HFFc6 (cell line): ENCODE data around the gene RAX2. TPM values are rescaled to one million over a fixed set of nuclear protein-coding genes. Genes with fewer than 3 reads are reported as not detected.

ENCODE experiments used
- DNase-seq: peaks from one replicate; pipeline ENCODE4 v3.0.0-alpha.2; 2018
- H3K27ac Mint-ChIP-seq: 2 replicates; pipeline ENCODE4 v1.8.0; 2020; ENCODE audit warnings: mild to moderate bottlenecking, mixed read lengths
- H3K27me3 Mint-ChIP-seq: 2 replicates; pipeline ENCODE4 v1.8.0; 2021; ENCODE audit warnings: mild to moderate bottlenecking, moderate library complexity, mixed read lengths; ENCODE audit not compliant: insufficient read depth
- H3K36me3 Mint-ChIP-seq: 2 replicates; pipeline ENCODE4 v1.8.0; 2021; ENCODE audit warnings: low read depth, mixed read lengths
- H3K4me1 Mint-ChIP-seq: 2 replicates; pipeline ENCODE4 v1.8.0; 2020; ENCODE audit warnings: low read depth, mixed read lengths
- H3K4me3 Mint-ChIP-seq: 2 replicates; pipeline ENCODE4 v1.8.0; 2020; ENCODE audit warnings: mild to moderate bottlenecking, moderate library complexity, mixed read lengths
- H3K9me3 Mint-ChIP-seq: 2 replicates; pipeline ENCODE4 v1.8.0; 2020; ENCODE audit warnings: mild to moderate bottlenecking, mixed read lengths
- total RNA-seq, 6 experiments: library from RNA; stranded (reverse); fragmentation: NEBNext Ultra II Directional; extraction: Animal tissue kit (Norgen Biotek cat#: 25700); gene quantifications; 2 replicates in 1 of 6; 3 replicates in 5 of 6; pipeline ENCODE4 v1.2.3, GENCODE V29; 2021
- TF ChIP-seq, protein P1 (sequence below): fragments of 200-600 bp; sonication (generic); IDR thresholded peaks from 2 replicates; pipeline ENCODE4 v1.5.0; 2021; ENCODE audit warnings: antibody characterized with exemption, mild to moderate bottlenecking

Gene RAX2
- total RNA-seq, 6 experiments from 2014 or later = not detected

DNA sequence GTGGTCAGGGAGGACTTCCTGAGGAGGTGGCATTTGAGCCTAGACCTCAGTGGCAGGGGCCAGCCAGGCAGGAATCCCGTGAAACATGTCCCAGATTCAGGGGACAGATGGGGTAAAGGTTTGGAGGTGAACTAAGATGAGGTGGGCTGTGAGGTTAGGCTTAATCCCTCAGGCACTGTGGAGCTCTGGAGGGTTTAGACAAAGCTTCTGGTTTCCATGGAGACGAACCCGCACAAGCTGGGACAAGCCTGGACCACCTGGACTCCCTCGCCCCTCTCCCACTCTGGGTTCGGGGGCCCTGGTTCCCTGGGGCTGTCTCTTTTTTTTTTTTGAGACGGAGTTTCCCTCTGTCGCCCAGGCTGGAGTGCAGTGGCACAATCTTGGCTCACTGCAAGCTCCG lies 48.1 kb downstream of the RAX2 start:
- Mint-ChIP-seq H3K9me3 (no peaks in the 10 kb centered on the region), H3K27ac (no peak overlapping the region), H3K4me1 (peaks cover 4% of the 10 kb centered on the region; the same call in 1 of the 2 replicates), H3K36me3 (no peaks in the 10 kb centered on the region), H3K27me3 (peaks cover 18% of the 10 kb centered on the region; the same call in 1 of the 2 replicates), H3K4me3 (no peak overlapping the region)
- TF ChIP-seq, protein P1, sequence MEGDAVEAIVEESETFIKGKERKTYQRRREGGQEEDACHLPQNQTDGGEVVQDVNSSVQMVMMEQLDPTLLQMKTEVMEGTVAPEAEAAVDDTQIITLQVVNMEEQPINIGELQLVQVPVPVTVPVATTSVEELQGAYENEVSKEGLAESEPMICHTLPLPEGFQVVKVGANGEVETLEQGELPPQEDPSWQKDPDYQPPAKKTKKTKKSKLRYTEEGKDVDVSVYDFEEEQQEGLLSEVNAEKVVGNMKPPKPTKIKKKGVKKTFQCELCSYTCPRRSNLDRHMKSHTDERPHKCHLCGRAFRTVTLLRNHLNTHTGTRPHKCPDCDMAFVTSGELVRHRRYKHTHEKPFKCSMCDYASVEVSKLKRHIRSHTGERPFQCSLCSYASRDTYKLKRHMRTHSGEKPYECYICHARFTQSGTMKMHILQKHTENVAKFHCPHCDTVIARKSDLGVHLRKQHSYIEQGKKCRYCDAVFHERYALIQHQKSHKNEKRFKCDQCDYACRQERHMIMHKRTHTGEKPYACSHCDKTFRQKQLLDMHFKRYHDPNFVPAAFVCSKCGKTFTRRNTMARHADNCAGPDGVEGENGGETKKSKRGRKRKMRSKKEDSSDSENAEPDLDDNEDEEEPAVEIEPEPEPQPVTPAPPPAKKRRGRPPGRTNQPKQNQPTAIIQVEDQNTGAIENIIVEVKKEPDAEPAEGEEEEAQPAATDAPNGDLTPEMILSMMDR = no peak
- no peak for DNase-seq

DNA sequence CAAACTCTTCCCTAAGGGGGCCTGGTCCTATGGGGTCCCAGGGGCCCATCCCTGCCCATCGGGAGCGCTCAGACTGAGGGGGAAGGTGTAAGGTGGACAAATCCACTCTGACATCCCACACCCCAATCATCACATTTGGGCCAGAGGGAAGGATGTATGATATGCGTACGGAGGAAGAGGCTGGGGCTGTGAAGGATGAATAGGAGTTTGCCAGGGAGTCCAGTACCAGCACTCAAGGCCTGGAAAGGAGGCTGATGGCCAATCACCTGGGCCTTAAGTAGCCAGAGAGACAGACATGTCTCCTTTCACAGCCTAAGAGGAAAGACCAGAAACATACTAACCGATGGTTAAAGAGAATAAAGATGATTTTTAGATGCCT lies 48.9 kb downstream of the RAX2 start:
- Mint-ChIP-seq H3K27ac (no peak overlapping the region), H3K27me3 (peaks cover 18% of the 10 kb centered on the region; the same call in 1 of the 2 replicates), H3K36me3 (no peaks in the 10 kb centered on the region), H3K4me3 (no peak overlapping the region), H3K4me1 (peaks cover 8% of the 10 kb centered on the region; the same call in 1 of the 2 replicates), H3K9me3 (no peaks in the 10 kb centered on the region)
- TF ChIP-seq, protein P1 = no peak
- DNase-seq = no peak

DNA sequence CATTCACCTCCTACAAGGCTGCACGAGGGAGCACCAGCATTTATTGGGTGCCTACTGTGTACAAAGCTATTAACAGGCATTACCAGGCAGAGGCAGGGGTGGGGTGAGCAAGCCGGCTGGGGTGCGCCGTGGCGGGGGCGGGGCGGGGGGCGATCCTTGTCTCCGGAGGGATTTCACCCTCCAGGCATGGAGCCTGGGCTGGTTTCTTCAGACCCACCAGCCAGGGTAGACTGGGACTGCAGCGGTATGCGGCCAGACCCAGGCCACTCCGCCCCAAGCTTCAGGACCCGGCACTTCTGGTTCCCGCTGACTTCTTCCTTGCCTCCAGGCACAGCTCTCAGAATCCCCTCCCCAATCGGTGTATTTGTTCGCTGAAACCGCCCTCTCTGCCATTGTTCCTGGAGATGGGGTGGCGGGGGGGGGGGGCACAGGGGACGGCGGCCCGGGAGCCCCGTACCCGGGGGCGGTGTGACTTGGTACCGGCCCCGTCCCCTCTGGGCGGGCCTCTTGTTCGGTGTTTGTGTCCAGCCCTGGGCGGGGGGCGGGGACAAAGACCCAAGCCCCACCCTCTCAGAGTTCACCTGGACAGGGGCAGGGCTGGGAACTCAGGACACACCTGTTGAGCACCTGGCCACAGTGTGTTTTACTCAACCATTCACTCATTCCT lies 49.5 kb downstream of the RAX2 start:
- H3K9me3 Mint-ChIP-seq = no peaks in the 10 kb centered on the region
- H3K4me3 Mint-ChIP-seq = no peak overlapping the region
- H3K27ac Mint-ChIP-seq = no peak overlapping the region
- no peak for DNase-seq
- TF ChIP-seq, protein P1 = no peak
- peaks cover 18% of the 10 kb centered on the region; the same call in 1 of the 2 replicates for H3K27me3 Mint-ChIP-seq
- peaks cover 8% of the 10 kb centered on the region; the same call in 1 of the 2 replicates for H3K4me1 Mint-ChIP-seq
- no peaks in the 10 kb centered on the region for H3K36me3 Mint-ChIP-seq

DNA sequence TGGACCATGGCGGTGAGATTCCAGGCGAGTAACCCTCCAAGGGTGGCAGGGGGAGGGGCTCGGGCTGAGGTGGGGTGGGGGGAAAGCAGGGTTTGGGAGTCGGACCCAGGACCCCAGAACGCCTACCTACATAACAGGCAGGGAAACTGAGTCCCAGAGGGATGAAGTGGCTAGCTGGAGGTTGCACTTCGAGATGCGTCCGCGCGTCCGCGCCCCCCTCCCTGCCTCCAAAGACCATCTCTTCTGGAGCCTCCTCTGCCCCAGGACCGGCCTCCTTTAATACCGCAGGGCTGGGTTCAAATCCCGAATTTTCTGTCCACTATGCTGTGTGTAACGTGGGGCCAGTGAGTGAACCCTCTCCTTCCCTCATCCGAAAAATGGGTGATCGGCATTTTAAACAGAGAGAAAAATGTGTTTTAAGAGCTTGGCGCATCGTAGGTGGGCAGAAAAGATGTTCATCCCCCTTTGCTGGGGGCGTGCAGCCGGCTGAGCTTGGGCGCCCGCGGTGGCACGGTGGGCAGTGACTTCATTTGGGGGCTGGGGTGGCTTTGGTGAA lies 50.1 kb downstream of the RAX2 start:
- no peak for DNase-seq
- H3K36me3 Mint-ChIP-seq = no peaks in the 10 kb centered on the region
- H3K27me3 Mint-ChIP-seq = peaks cover 18% of the 10 kb centered on the region; the same call in 1 of the 2 replicates
- H3K4me1 Mint-ChIP-seq = peaks cover 8% of the 10 kb centered on the region; the same call in 1 of the 2 replicates
- H3K4me3 Mint-ChIP-seq = no peak overlapping the region
- H3K9me3 Mint-ChIP-seq = no peaks in the 10 kb centered on the region
- TF ChIP-seq, protein P1 = no peak
- H3K27ac Mint-ChIP-seq = no peak overlapping the region

DNA sequence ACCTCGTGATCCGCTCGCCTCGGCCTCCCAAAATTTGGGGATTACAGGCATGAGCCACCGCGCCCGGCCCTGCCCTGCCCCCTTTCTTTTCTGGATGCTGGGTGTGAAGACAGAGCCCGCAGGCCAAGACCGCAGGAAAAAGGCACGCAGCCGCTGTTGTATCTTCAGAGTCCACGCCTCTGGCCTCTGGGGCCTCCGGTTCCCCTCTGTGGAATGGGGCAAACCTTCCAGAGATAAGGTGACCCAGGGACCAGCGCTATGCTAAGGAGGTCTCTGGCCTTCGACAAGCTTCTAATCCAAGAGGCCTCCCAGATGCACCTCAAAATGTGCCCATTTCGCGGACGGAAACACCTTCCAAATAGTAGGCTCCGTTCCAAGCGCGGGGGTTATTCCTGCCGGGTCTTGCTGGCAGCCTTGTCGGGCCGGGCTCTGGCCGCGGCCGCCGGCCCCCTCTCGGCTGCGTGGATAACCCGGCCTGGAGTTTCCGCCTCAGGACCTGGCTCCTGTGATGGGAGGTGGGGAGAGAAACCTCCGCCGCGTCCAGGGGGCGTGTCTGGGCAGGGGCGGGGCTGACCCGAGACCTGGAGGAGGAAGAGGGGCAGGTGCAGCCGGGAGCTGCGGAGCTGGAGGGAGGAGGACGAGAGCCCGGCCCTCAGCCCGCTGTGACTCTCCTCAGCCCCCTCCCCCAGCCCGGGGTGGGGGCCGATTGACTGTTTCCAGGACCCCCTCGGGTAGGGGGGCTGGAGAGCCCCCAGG lies 50.7 kb downstream of the RAX2 start:
- Mint-ChIP-seq H3K9me3 (no peaks in the 10 kb centered on the region), H3K27ac (no peak overlapping the region), H3K4me3 (no peak overlapping the region), H3K4me1 (peaks cover 8% of the 10 kb centered on the region; the same call in 1 of the 2 replicates), H3K27me3 (peaks cover 18% of the 10 kb centered on the region; the same call in 1 of the 2 replicates), H3K36me3 (no peaks in the 10 kb centered on the region)
- TF ChIP-seq, protein P1 = no peak
- DNase-seq = peak; percentile 58
